Transverse colon (tissue), 4 donors: ENCODE results near the gene ANKS3.

Experiments used
- POLR2A ChIP-seq: fragments of 450-650 bp; IDR thresholded peaks from one replicate; pipeline ENCODE4 v1.6.1; 2016; ENCODE audit warnings: antibody characterized with exemption, mild to moderate bottlenecking, moderate library complexity
- POLR2AphosphoS5 ChIP-seq, 3 donors: sonication (generic); formaldehyde crosslinking; IDR thresholded peaks; one replicate each; pipeline ENCODE4 v1.6.1; 2016; ENCODE audit warnings: antibody characterized with exemption in 3 of 3
- TF ChIP-seq, protein P1 (sequence below), 5 experiments: fragments of 200-600 bp in 3 of 5; fragments of 450-650 bp in 2 of 5; sonication (generic) in 3 of 5; IDR thresholded peaks; 1 replicate in 2 of 5; 2 replicates in 3 of 5; pipeline ENCODE4 v1.5.1; 2016 to 2017; ENCODE audit warnings: antibody characterized with exemption in 5 of 5, inconsistent platforms in 3 of 5, mild to moderate bottlenecking in 2 of 5, moderate library complexity in 1 of 5

GRCh38 chr16:4769306-4769638 lies 35.2 kb upstream of the ANKS3 start:
- TF ChIP-seq, protein P1, sequence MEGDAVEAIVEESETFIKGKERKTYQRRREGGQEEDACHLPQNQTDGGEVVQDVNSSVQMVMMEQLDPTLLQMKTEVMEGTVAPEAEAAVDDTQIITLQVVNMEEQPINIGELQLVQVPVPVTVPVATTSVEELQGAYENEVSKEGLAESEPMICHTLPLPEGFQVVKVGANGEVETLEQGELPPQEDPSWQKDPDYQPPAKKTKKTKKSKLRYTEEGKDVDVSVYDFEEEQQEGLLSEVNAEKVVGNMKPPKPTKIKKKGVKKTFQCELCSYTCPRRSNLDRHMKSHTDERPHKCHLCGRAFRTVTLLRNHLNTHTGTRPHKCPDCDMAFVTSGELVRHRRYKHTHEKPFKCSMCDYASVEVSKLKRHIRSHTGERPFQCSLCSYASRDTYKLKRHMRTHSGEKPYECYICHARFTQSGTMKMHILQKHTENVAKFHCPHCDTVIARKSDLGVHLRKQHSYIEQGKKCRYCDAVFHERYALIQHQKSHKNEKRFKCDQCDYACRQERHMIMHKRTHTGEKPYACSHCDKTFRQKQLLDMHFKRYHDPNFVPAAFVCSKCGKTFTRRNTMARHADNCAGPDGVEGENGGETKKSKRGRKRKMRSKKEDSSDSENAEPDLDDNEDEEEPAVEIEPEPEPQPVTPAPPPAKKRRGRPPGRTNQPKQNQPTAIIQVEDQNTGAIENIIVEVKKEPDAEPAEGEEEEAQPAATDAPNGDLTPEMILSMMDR (IDR thresholded peaks at IDR 0.05) = no peak
- TF ChIP-seq POLR2A (no peak), POLR2AphosphoS5 (IDR thresholded peaks at IDR 0.05) (no peak)
